Right atrium auricular region (tissue), 2 donors: ENCODE data around the gene GPI. TPM values are rescaled to one million over a fixed set of nuclear protein-coding genes. Genes with fewer than 3 reads are reported as not detected.
A peak's percentile ranks its signal among the peaks of the same experiment; 100 is the strongest.

ENCODE experiments used
- DNase-seq: peaks from one replicate; pipeline ENCODE4 v3.0.0-alpha.2; 2019; ENCODE audit warnings: low spot score
- H3K27ac ChIP-seq, 2 donors: fragments of 200-600 bp; sonication (generic); 1 replicate in 1 of 2; 2 replicates in 1 of 2; pipeline ENCODE4 v1.5.1; 2016 to 2019
- H3K27me3 ChIP-seq, 2 donors: fragments of 200-600 bp; sonication (generic); one replicate each; pipeline versions ENCODE4 v1.5.1 to v1.6.0; 2017 to 2019
- H3K36me3 ChIP-seq: fragments of 200-600 bp; sonication (generic); one replicate; pipeline ENCODE4 v1.5.1; 2016
- H3K4me1 ChIP-seq, 2 donors: fragments of 200-600 bp; sonication (generic); one replicate each; pipeline versions ENCODE4 v1.5.1 to v1.6.0; 2017 to 2019
- H3K4me3 ChIP-seq, 2 donors: fragments of 200-600 bp; sonication (generic); 1 replicate in 1 of 2; 2 replicates in 1 of 2; pipeline ENCODE4 v1.5.1; 2017 to 2019; ENCODE audit warnings: mild to moderate bottlenecking in 1 of 2, moderate library complexity in 1 of 2
- H3K9me3 ChIP-seq, 2 donors: fragments of 200-600 bp; sonication (generic); one replicate each; pipeline ENCODE4 v1.5.1; 2019
- total RNA-seq, 2 donors: library from RNA; depleted of rRNA; stranded (reverse); fragments of >200 nt; gene quantifications; one replicate each; pipeline ENCODE4 v1.1.0, GENCODE V29; 2016
- TF ChIP-seq, protein P1 (sequence below), 2 donors: fragments of 200-600 bp; sonication (generic); IDR thresholded peaks; one replicate each; pipeline ENCODE4 v1.5.1; 2019; ENCODE audit warnings: antibody characterized with exemption in 2 of 2

Gene GPI
- total RNA-seq, 2 donors from 2014 or later, result 340 to 413 TPM

- Histone ChIP-seq H3K36me3 (peaks cover 14% of the 10 kb centered on the region), H3K4me1 (peaks cover 0 to 47% of the 10 kb centered on the region in 2 donors), H3K27ac (peak overlapping the region; percentile 50 to 52), H3K27me3 (no peaks in the 10 kb centered on the region), H3K9me3 (no peaks in the 10 kb centered on the region), H3K4me3 (no peak overlapping the region)
- TF ChIP-seq, protein P1, sequence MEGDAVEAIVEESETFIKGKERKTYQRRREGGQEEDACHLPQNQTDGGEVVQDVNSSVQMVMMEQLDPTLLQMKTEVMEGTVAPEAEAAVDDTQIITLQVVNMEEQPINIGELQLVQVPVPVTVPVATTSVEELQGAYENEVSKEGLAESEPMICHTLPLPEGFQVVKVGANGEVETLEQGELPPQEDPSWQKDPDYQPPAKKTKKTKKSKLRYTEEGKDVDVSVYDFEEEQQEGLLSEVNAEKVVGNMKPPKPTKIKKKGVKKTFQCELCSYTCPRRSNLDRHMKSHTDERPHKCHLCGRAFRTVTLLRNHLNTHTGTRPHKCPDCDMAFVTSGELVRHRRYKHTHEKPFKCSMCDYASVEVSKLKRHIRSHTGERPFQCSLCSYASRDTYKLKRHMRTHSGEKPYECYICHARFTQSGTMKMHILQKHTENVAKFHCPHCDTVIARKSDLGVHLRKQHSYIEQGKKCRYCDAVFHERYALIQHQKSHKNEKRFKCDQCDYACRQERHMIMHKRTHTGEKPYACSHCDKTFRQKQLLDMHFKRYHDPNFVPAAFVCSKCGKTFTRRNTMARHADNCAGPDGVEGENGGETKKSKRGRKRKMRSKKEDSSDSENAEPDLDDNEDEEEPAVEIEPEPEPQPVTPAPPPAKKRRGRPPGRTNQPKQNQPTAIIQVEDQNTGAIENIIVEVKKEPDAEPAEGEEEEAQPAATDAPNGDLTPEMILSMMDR (IDR thresholded peaks at IDR 0.05), result no peak
- no peak for DNase-seq
These were observed 45.2 kb upstream of the GPI start for GRCh38 chr19:34319785-34320184.

- Histone ChIP-seq H3K4me3 (no peak overlapping the region), H3K36me3 (peaks cover 19% of the 10 kb centered on the region), H3K27me3 (no peaks in the 10 kb centered on the region), H3K27ac (peak overlapping the region; percentile 50 to 52), H3K4me1 (peaks cover 0 to 46% of the 10 kb centered on the region in 2 donors), H3K9me3 (no peaks in the 10 kb centered on the region)
- TF ChIP-seq, protein P1 (IDR thresholded peaks at IDR 0.05), result no peak
- no peak for DNase-seq
These were observed 44.7 kb upstream of the GPI start for GRCh38 chr19:34320277-34320676.

DNA sequence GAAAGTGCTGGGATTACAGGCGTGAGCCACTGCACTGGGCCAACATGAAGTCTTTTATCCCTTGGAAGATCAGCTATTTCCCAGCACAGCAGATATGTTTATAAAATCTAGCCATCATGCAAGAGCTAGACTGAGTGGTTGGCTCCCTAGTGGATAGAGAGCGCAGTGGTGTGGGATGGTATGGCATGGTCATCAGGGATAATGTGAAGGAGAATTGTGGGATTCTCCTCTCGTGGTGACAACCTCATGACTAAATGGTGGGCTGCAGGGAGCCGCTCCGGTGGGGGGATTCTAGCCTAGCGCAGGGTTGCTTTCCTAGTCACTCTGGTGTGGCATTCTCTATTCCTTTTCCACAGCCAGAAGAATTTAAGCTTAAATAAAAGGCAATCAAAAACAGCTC is 43.3 kb upstream of the GPI start:
- TF ChIP-seq, protein P1 (IDR thresholded peaks at IDR 0.05), result no peak
- Histone ChIP-seq H3K36me3 (peaks cover 29% of the 10 kb centered on the region), H3K4me1 (peaks cover 0 to 38% of the 10 kb centered on the region in 2 donors), H3K27me3 (no peaks in the 10 kb centered on the region), H3K27ac (no peak overlapping the region), H3K4me3 (no peak overlapping the region), H3K9me3 (no peaks in the 10 kb centered on the region)
- DNase-seq, result no peak

- H3K27me3 ChIP-seq, result no peaks in the 10 kb centered on the region
- no peak for DNase-seq
- no peak overlapping the region for H3K4me3 ChIP-seq
- no peak overlapping the region for H3K27ac ChIP-seq
- TF ChIP-seq, protein P1 (IDR thresholded peaks at IDR 0.05), result no peak
- peaks cover 44% of the 10 kb centered on the region for H3K36me3 ChIP-seq
- peaks cover 0 to 20% of the 10 kb centered on the region in 2 donors for H3K4me1 ChIP-seq
- H3K9me3 ChIP-seq, result no peaks in the 10 kb centered on the region
These were observed 41.4 kb upstream of the GPI start for GRCh38 chr19:34323433-34324204.

- peaks cover 51% of the 10 kb centered on the region for H3K36me3 ChIP-seq
- DNase-seq, result no peak
These were observed 40.7 kb upstream of the GPI start for GRCh38 chr19:34324320-34324719.

More at GRCh38 chr19:34324320-34324719, 40.7 kb upstream of the GPI start:
- TF ChIP-seq, protein P1 (IDR thresholded peaks at IDR 0.05), result no peak
- Histone ChIP-seq H3K27me3 (no peaks in the 10 kb centered on the region), H3K4me1 (peaks cover 0 to 14% of the 10 kb centered on the region in 2 donors), H3K9me3 (no peaks in the 10 kb centered on the region), H3K27ac (no peak overlapping the region), H3K4me3 (no peak overlapping the region)
